Stimulated activated CD4-positive, alpha-beta T cell treated with anti-CD3 and anti-CD28 coated beads, Interleukin-15, amount 100 ng/mL, for 24 hours (primary cell): ENCODE data around the gene LDLRAD3.
"Not testable (repeated sequence)": the region's sequence is repeated elsewhere in the genome, so short reads cannot be mapped to it uniquely, and the experiment has no call there.

Experiments
- DNase-seq: peaks from one replicate; pipeline ENCODE4 v3.0.0-alpha.2; 2020

The LDLRAD3 gene, protein sequence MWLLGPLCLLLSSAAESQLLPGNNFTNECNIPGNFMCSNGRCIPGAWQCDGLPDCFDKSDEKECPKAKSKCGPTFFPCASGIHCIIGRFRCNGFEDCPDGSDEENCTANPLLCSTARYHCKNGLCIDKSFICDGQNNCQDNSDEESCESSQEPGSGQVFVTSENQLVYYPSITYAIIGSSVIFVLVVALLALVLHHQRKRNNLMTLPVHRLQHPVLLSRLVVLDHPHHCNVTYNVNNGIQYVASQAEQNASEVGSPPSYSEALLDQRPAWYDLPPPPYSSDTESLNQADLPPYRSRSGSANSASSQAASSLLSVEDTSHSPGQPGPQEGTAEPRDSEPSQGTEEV

DNA sequence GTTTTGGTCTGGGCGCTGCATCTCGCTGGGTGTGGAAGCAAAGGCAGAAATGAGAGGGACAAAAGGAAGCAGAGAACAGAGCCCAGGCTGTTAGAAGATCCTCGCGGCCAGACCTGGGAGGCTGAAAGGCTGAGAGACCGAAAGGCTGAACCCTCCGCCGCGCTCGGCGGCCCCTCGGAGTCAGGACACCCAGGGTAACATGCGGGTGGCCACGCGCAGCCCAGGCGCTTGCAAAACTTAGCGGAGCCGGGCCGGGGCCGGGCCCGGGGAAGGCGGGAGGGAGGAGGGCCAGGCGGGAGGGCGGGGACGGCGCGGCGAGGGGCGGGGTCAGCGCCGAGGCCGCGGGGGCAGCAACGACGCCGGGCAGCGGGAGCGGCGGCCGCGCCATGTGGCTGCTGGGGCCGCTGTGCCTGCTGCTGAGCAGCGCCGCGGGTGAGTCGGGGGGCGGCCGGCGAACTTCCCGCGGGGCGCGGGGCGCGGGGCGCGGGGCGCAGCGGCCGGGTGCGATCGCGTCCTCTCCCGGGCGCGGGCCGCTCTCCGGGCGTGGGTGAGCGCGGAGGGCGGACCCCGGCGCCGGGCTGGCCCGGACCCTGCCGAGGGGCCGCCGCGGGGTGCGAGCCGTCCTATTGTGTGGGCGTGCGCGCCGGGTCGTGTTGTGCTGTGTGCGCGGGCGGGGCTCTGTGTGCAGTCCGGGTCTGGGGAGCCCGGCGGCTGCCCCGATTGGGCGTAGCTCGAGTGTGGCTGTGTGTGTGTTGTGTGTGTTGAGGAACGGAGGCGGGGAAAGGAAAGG is at the start of gene LDLRAD3:
Gene LDLRAD3 (plus strand): TSS at position 350 of the 790 bp plus-strand sequence. CDS start 37 bp downstream, at position 387.
- DNase-seq, result peak; percentile 72

DNA sequence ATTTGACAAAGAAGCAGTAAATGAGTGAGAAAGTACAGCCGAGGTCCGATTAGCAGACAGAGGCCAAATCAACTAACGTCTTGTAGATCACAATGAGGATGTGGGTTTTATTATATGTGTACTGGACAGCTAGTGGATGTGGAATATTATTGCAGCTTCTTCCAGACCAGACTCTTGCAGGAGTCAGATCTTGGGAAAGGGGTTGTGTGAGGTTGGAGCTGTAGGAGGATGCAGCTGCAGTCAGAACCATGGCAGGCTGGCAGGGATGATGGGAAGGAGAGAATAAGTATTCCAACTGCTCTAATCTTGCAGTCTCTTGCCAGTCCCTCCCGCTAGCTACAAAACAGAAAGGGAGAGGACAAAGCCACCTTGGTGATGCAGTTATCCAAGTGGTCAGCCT is 46.8 kb upstream of the LDLRAD3 start:
- no peak for DNase-seq

DNA sequence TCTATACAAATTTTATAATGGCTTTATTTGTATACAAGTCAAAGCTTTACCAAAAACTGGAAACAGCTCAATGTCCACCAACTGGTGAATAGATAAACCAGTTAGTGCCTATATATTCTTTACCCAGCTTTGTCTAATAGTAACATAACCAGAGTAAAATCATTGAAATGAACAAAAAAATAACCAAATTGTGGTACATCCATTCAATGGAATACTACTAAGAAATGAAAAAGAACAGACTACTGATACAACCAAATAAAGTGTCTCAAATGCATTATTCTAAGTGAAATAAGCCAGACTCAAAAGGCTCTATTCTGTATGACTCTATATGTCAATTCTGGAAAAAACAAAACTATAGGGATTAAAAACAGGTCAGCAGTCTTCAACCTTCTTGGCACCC is 40.9 kb upstream of the LDLRAD3 start:
- DNase-seq, result no peak

DNA sequence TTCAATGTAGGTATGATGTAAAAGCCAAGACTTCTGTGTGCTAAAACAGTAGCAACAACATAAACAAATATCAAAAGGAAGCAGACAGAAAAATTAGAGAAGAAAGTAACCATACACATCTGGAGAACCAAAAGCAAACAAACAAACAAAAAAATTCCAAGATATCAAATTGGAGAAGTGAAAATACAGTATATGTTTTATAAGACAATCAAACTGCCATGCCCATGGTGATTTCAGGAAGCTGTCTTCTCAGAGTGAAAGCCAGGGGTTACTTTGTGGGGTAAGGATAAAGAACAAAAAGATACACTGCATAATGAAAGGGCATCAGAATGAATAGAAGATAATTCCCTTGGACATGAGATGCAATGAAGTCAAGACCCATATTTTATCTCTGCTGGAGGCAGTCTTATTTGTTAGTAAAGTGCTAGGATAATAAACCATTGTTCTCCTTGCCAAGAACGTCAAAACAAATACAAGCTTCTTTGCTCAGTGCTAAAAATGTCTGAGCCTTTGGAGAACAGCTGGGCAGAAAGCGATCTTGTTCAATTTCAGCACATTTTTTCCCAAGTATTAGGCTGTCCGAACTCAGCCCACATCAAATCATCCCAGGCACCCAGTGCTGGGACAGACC is 38.1 kb upstream of the LDLRAD3 start:
- DNase-seq, result no peak

DNA sequence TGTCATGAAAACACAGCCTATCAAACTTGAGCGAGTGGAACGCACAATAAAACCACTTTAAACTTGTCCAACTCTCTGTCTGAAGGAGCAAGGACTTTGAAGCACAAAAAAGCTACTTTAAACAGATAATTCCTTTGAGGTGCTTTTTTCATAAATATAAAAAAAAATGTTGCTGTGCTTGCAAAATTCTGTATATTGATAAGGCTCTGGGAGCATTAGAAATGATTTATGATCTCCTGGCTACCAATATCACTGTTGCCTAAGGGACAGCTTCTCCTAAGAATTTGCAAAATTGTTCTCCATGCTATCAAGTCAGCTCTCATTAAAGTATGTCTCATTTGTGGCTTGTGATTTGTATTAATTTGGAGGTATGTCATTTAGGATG is 37.6 kb upstream of the LDLRAD3 start:
- DNase-seq, result no peak

DNA sequence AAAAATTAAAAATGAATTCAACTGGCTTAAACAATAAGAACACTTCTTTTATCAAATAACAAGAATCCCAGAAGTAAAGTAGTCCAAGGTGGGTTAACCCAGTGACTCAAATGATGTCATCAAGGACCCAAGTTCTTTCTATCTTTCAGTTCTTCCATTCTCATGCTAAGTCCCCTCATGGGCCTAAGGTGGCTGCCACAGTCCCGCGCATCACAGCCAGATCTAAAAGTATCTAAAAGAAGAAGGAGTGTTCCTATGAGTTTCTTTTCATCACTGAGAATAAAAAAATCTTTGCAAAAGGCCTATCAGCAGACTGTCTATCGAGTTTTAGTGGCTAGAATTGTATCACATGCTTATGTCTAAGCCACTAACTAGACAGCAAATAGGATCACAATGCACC is 37.2 kb upstream of the LDLRAD3 start:
- DNase-seq, result no peak

DNA sequence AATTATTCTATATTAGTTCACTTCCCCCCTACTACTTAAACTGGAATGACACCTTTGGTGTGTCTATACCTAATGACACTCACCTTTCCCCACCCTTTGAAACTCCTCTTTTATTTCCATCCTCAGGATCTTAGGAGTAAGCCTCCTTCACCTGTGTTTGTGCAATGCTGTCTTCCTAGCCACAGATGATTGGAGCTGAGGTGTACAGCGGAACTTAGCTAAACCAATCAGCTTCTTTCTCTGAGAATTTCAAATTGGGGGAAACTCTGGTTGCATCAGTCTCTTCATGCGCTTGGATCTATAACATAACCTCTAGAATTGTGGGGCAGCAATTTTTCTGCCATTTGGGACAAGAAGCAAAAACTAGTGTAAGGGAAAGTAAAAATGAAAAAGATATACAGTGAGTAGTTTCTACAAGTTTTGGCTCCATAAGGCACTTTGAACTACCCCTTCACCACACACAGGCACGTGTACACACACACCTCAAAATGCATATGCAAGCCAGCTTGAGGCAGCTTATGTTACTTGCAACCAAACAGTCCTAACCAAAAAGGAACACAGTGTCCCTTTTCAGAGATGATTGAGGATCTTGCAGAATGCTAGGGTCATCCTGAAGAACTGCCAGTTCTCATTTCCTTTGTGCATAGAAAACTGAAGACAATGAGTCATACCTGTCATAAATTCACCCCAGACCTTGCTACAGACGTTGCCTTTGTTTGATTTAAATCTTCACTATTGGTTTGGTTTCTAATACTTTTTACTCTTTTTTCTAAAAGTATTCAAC is 36.0 kb upstream of the LDLRAD3 start:
- DNase-seq, result no peak

DNA sequence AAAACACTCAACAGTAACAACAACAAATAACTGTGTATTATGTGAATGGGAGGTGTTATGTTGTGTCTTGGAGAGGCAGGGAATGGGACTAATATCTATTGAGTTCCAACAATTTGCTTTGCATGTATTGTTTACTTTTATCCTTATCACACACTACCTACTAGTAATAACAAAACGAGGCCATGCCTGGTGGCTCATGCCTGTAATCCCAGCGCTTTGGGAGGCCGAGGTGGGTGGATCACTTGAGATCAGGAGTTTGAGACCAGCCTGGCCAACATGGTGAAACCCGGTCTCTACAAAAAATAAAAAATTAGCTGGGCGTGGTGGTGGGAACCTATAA is 35.5 kb upstream of the LDLRAD3 start:
- DNase-seq, result not testable (repeated sequence)

DNA sequence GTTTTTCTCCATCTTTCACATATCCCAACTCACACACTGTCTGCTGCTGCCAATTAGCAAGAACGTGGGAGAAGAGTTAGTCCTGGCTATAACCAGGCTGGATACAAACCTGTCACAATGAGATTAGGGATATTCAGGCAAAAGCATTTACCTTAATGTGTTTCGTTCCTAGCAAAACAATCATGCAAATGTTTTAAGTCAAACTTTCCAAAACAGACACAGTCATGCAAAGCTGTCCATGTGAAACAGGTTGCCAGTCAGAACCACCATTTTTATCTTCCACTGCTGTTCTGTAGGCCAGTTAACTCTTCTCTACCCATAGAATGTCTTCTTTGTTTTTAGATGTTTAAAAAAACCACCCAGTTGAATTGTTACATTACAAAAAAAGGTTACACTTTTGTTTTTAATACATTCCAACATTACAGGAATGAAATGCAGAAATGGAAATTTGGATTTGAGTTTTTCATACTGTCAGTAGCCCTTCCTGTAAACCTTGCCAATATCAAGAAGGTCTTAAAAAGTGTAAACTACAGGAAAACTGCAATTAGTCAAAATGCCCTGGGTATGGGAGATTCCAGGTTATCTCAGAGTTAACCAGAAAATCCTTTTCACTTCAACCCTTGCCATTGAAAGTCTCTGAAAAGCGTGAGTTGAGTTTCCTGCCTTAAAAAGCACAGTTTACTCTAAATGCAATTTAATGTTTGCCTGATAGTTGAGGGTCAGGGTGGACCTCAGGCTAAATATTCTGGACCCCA is 34.2 kb upstream of the LDLRAD3 start:
- DNase-seq, result no peak

DNA sequence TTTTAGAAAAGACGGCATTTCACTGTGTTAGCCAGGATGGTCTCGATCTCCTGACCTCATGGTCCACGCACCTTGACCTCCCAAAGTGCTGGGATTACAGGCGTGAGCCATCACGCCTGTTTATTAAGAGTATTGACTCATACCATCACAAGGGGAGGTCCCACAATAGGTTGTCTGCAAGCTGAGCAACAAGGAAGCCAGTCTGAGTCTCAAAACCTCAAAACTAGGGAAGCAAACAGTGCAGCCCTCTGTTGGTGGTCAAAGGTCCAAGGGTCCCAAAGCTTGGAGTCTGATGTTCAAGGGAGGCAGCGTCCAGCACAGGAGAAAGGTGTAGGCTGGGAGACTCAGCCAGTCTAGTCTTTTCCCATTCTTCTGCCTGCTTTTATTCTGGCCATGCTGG is 32.8 kb upstream of the LDLRAD3 start:
- no peak for DNase-seq

DNA sequence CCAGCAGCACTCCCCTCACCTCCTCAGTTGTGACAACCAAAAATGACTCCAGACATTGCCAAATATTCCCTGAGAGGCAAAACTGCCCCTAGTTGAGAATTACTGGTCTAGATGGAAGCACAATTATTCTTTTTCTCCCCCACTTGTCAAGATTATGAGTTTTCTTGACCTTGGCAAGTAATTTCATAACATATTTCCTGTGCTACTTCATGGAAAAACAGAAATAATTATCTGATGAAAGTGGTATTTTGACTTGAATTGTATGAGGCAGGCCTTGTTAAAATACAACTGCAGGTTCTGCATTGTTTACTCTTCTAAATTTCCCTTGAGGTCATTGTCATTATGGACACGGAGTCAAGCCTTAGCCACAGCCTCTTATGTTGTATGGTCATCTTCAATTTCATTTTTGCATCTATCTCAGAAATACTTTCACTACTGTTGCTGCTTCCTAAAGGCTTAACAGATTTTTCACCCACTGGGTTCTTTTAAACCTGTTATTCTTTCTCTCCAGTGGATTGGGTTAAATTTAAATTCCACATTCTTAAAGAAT is 32.2 kb upstream of the LDLRAD3 start:
- DNase-seq, result no peak

DNA sequence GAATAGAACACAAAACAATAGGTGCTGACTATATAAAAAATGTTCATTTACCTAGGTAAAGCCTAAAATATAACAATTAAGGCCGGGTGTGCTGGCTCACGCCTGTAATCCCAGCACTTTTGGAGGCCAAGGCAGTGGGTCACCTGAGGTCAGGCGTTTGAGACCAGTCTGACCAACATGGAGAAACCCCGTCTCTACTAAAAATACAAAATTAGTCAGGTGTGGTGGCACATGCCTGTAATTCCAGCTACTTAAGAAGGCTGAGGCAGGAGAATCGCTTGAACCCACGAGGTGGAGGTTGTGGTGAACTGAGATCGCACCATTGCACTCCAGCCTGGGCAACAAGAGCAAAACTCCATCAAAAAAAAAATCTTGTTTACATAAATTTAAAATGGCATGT is 31.4 kb upstream of the LDLRAD3 start:
- DNase-seq, result not testable (repeated sequence)

DNA sequence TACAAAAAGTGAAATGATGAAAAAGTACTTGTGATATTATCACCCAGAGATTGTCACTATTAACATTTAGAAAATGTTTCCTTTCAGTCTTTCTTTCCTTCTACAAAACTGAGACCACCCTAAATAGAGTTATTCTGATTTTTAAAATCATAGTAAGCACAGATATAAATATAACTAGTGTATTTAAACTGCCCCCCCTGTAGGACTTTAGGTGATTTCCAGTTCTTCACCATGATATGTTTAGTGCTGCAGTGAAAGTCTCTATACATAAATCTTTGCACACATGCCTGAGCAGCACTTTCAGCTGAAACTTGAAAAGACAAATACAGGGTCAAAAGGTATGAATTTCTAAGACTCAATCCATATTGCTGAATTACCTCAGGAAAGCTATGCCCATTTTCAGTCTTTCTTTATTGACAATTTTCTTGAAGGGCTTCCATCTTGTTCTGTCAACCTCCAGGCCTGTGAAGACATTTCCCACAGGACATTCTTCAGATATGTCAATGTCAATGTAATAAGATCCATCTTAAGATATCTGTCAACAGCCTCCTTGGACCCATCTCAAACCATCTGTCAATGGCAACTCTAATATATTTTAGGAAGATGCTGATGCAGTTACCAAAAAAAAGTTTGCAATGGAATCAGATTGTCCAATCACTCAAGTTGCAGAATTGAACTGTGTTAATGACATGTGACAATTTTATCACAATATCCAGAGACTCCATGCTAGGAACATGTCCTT is 30.8 kb upstream of the LDLRAD3 start:
- no peak for DNase-seq

DNA sequence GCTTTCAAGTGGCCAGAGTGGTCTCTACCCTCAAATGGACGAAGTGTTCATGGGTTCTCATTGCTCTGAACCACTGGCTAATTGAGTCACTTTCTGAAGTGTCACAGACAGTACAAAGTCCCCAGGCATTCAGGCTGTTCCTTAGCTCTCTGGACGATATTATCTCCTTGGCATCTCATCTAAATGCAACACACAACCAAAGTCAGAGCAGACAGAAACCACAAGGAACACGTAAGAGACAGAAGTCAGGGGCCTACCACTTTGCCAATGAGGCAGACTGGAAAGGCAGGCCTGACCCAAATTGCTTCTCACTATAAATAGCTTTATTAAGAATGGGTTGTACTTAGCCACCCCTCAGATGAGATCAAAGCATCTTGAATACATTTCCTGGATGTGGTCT is 29.0 kb upstream of the LDLRAD3 start:
- DNase-seq, result no peak

DNA sequence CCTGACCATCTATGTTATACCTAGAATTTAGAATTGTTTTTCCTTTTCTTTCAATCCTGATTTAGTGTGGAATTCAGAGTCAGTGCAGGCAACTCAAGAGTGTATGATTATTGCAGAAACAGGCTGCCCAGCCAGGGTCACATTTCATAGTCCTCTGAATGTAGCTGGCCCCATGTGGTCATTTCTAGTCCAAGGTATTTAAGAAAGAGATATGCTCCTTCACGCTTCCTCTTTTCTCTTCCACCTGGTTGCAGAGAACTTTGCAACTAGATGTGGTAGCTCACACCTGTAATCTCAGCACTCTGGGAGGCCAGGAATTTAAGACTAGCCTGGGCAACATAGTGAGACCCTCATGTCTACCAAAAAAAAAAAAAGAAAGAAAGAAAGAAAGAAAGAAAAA is 27.6 kb upstream of the LDLRAD3 start:
- DNase-seq, result no peak

DNA sequence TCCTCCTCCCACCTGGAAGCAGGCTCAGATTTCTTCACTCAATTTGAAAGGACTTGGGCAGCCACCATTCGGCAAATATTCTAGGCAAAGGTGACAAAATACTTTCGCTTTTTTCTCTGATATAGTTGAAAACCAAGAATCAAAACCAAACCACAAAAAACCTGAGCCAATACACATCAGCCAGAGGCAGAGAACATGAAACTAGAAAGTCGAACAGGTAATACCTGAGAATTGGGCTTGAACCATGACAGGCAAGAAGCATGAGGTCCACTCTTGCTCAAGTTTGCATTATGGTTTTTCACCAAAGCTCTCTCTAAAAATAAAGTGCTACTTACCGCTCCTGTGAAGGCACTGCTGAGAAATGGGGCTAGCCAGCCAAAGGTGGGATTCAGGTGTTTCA is 26.2 kb upstream of the LDLRAD3 start:
- DNase-seq, result no peak

DNA sequence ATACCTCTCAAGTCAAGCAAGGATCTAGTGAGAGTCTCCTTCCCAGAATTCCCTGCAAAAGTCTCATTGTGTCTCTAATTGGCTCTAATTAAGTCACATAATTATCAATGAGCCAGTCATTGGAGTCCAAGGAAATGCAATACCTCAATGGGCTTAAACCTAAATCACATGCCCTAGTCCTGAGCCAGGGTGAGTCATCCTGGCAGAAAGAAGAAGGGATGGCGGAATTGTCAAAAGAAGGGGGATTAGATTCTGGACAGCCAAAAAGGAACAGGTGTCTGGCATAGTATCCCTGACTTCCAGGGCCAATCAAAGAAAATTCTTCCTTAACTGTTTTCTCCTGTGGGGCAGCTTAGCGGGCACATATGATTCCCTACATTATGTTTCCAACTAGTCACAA is 25.1 kb upstream of the LDLRAD3 start:
- DNase-seq, result no peak

DNA sequence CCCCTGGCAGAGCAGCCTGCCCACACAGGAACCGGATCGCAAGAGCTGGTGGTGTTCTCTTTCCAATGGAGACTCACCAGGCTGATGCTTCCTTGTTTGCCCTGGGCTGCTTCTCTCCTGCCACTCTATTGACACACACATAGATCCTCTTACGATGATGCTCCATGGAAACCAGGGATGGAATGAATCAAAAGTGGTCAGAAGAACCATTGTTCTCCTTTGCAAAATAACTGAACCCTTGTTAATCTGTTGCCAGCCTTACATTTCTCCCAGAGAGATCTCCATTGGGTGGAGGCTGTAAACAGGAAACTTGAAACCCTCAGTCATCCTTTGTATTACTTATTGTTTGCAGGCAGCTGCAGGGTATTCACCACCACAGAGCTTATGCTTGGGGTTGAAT is 24.6 kb upstream of the LDLRAD3 start:
- DNase-seq, result no peak

DNA sequence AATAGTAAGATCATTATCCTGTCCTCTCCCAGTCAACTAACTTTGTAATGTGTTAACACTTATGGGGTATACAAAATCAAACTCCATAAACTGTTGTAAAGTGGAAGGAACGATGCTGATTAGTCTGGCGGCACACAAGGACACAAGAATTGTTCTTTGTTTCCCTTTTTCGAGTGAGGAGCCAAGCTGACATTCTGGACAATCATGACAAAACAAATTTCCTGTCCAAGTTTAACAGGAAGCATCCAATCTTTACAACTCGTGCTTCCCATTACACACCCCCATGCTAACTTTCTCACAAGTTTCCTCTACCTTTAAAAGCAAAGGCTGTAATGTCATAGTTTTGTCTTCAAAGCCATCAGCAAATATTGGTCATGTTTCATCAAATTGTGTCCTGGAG is 20.4 kb upstream of the LDLRAD3 start:
- DNase-seq, result no peak

DNA sequence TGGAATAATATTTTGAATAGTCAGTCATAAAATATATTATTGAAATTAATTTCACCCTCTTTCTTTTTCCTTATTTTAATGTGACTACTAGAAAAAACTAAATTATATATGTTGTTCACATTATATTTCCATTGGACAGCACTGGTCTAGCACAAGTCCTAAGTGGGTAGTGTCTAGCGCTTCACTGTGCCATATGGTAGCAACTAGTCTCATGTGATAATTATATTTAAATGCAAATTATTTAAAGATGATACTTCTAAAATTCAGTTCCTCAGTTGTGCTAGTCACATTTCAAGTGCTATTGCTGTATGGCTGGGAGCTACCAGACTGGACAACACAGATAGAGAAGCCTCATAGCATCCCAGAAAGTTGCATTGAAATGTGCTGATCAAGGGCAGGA is 19.1 kb upstream of the LDLRAD3 start:
- no peak for DNase-seq

DNA sequence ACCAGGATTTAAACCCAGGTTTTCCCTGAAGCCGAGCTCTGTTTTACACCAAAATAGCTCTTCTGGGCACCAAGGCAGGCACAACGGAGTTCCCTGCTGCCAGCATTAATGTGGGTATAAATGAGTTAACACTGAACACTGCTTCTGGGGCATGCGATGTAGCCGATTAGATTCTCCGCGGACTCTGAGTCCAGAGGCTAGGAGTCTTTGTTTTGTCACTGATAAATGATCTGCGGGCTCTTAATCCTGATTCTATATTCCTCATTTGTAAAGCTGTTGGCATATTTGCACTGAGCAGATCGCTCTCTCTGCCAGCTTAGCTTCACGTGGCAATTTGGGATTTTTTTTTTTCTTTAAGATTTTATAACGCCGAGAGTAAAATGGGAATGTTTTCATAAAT is 16.8 kb upstream of the LDLRAD3 start:
- DNase-seq, result no peak

DNA sequence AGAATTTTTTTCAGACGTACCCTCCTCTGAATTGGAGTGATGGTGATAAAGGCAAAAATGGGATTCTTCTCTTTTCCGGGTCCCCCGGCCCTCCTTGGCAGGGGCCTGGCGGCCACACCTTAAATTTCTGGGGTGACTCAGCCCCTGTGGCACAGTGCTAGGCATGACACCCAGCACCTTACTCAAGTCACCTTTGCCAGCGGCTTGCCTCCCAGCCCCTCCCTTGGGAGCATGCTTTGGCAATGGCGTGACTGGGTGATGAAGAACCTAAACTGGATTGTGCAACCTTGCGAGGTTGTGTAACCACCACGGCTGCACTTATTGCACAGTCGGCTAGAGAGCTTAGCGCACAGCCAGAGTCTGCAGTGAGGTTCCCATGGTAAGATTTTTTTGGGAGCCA is 16.2 kb upstream of the LDLRAD3 start:
- DNase-seq, result no peak
